Vagina (tissue), 2 donors: ENCODE measurements around the gene CD226. TPM values are rescaled to one million over a fixed set of nuclear protein-coding genes. Genes with fewer than 3 reads are reported as not detected.

Experiments
- DNase-seq, 2 donors: peaks; one replicate each; pipeline ENCODE4 v3.0.0-alpha.2; 2017; ENCODE audit errors: extremely low spot score in 2 of 2
- H3K27ac ChIP-seq: fragments of 200-600 bp; sonication (generic); one replicate; pipeline ENCODE4 v1.5.1; 2019
- H3K27me3 ChIP-seq: fragments of 200-600 bp; sonication (generic); one replicate; pipeline ENCODE4 v1.5.1; 2019
- H3K36me3 ChIP-seq, 2 donors: fragments of 200-600 bp; sonication (generic); one replicate each; pipeline ENCODE4 v1.5.1; 2017 to 2019
- H3K4me1 ChIP-seq: fragments of 200-600 bp; sonication (generic); one replicate; pipeline ENCODE4 v1.5.1; 2019
- H3K4me3 ChIP-seq, 2 donors: fragments of 200-600 bp; sonication (generic); 1 replicate in 1 of 2; 2 replicates in 1 of 2; pipeline ENCODE4 v1.5.1; 2016 to 2019
- H3K9me3 ChIP-seq: fragments of 200-600 bp; sonication (generic); one replicate; pipeline ENCODE4 v1.5.1; 2019
- CTCF ChIP-seq, 3 experiments: fragments of 450-650 bp in 2 of 3; fragments of 200-600 bp in 1 of 3; sonication (generic) in 1 of 3; IDR thresholded peaks; one replicate each; pipeline ENCODE4 v1.5.1; 2017 to 2019; ENCODE audit warnings: antibody characterized with exemption in 3 of 3, mild to moderate bottlenecking in 2 of 3, moderate library complexity in 2 of 3
- POLR2A ChIP-seq, 2 donors: fragments of 450-650 bp; IDR thresholded peaks; one replicate each; pipeline ENCODE4 v1.6.1; 2017; ENCODE audit warnings: antibody characterized with exemption in 2 of 2, mild to moderate bottlenecking in 2 of 2, moderate library complexity in 2 of 2
- POLR2AphosphoS5 ChIP-seq, 2 donors: sonication (generic); formaldehyde crosslinking; IDR thresholded peaks; one replicate each; pipeline ENCODE4 v1.9.0; 2017; ENCODE audit warnings: antibody characterized with exemption in 2 of 2, mild to moderate bottlenecking in 2 of 2, low read depth in 1 of 2; ENCODE audit not compliant: insufficient read depth in 1 of 2
- intact Hi-C: fragments of 100-400 bp; cut with DNase I; formaldehyde crosslinking; loops from one replicate; pipeline ENCODE4 v1.15.1; 2023
- total RNA-seq: library from RNA; depleted of rRNA; stranded (reverse); fragments of >200 nt; gene quantifications from one replicate; pipeline ENCODE4 v1.2.3, GENCODE V29; 2016

Gene CD226
- total RNA-seq, 1 donor from 2014 or later: 6.4 TPM

- intact Hi-C loops: no loop called here
- Histone ChIP-seq H3K36me3 (no peaks in the 10 kb centered on the region), H3K4me1 (peaks cover 10% of the 10 kb centered on the region), H3K27ac (no peak overlapping the region), H3K27me3 (no peaks in the 10 kb centered on the region), H3K4me3 (no peak overlapping the region), H3K9me3 (no peaks in the 10 kb centered on the region)
- no peak for TF ChIP-seq POLR2AphosphoS5 (IDR thresholded peaks at IDR 0.05; ENCODE audit: insufficient read depth in 1 of 2, low read depth in 1 of 2)
- TF ChIP-seq CTCF (IDR thresholded peaks at IDR 0.05): no peak
- no peak for TF ChIP-seq POLR2A (IDR thresholded peaks at IDR 0.05)
- DNase-seq: no peak
Observed at GRCh38 chr18:69845593-69846506, 101.8 kb downstream of the CD226 start.

- Histone ChIP-seq H3K4me1 (peaks cover 10% of the 10 kb centered on the region), H3K9me3 (no peaks in the 10 kb centered on the region), H3K27ac (no peak overlapping the region), H3K27me3 (no peaks in the 10 kb centered on the region), H3K36me3 (no peaks in the 10 kb centered on the region), H3K4me3 (no peak overlapping the region)
- intact Hi-C loops: no loop called here
- no peak for TF ChIP-seq POLR2A (IDR thresholded peaks at IDR 0.05)
- TF ChIP-seq CTCF (IDR thresholded peaks at IDR 0.05): no peak
- TF ChIP-seq POLR2AphosphoS5 (IDR thresholded peaks at IDR 0.05; ENCODE audit: insufficient read depth in 1 of 2, low read depth in 1 of 2): no peak
- DNase-seq: no peak
Observed at GRCh38 chr18:69844656-69845055, 103.0 kb downstream of the CD226 start.

GRCh38 chr18:69843015-69843414 is 104.7 kb downstream of the CD226 start:
- no peak overlapping the region for H3K4me3 ChIP-seq
- peaks cover 10% of the 10 kb centered on the region for H3K4me1 ChIP-seq
- no peaks in the 10 kb centered on the region for H3K9me3 ChIP-seq
- TF ChIP-seq CTCF (IDR thresholded peaks at IDR 0.05) (no peak), POLR2AphosphoS5 (IDR thresholded peaks at IDR 0.05; ENCODE audit: insufficient read depth in 1 of 2, low read depth in 1 of 2) (no peak), POLR2A (IDR thresholded peaks at IDR 0.05) (no peak)
- H3K36me3 ChIP-seq: no peaks in the 10 kb centered on the region
- no peak for DNase-seq
- H3K27me3 ChIP-seq: no peaks in the 10 kb centered on the region
- H3K27ac ChIP-seq: no peak overlapping the region
- intact Hi-C loops: no loop called here

- Histone ChIP-seq H3K4me3 (no peak overlapping the region), H3K27ac (no peak overlapping the region), H3K36me3 (no peaks in the 10 kb centered on the region), H3K4me1 (peaks cover 8% of the 10 kb centered on the region), H3K27me3 (no peaks in the 10 kb centered on the region), H3K9me3 (no peaks in the 10 kb centered on the region)
- no peak for DNase-seq
- no peak for TF ChIP-seq CTCF (IDR thresholded peaks at IDR 0.05)
- TF ChIP-seq POLR2AphosphoS5 (IDR thresholded peaks at IDR 0.05; ENCODE audit: insufficient read depth in 1 of 2, low read depth in 1 of 2): no peak
- no peak for TF ChIP-seq POLR2A (IDR thresholded peaks at IDR 0.05)
- intact Hi-C loops: no loop called here
Observed at GRCh38 chr18:69841117-69841516, 106.6 kb downstream of the CD226 start.

GRCh38 chr18:69840445-69840844 is 107.2 kb downstream of the CD226 start:
- no peak for DNase-seq
- Histone ChIP-seq H3K4me3 (no peak overlapping the region), H3K36me3 (no peaks in the 10 kb centered on the region), H3K4me1 (peaks cover 1% of the 10 kb centered on the region), H3K9me3 (no peaks in the 10 kb centered on the region), H3K27ac (no peak overlapping the region), H3K27me3 (no peaks in the 10 kb centered on the region)
- intact Hi-C loops: no loop called here
- TF ChIP-seq POLR2A (IDR thresholded peaks at IDR 0.05): no peak
- TF ChIP-seq POLR2AphosphoS5 (IDR thresholded peaks at IDR 0.05; ENCODE audit: insufficient read depth in 1 of 2, low read depth in 1 of 2): no peak
- no peak for TF ChIP-seq CTCF (IDR thresholded peaks at IDR 0.05)
